ENCODE data around the gene RNF26. TPM values are rescaled to one million over a fixed set of nuclear protein-coding genes. Genes with fewer than 3 reads are reported as not detected.

RNF26 gene
- total and polyA plus RNA-seq, 2 of the 13 experiments (the other 11 are each of a cell fraction or from before 2014, with no cell fraction given) = 11.9 to 26.3 TPM

DNA sequence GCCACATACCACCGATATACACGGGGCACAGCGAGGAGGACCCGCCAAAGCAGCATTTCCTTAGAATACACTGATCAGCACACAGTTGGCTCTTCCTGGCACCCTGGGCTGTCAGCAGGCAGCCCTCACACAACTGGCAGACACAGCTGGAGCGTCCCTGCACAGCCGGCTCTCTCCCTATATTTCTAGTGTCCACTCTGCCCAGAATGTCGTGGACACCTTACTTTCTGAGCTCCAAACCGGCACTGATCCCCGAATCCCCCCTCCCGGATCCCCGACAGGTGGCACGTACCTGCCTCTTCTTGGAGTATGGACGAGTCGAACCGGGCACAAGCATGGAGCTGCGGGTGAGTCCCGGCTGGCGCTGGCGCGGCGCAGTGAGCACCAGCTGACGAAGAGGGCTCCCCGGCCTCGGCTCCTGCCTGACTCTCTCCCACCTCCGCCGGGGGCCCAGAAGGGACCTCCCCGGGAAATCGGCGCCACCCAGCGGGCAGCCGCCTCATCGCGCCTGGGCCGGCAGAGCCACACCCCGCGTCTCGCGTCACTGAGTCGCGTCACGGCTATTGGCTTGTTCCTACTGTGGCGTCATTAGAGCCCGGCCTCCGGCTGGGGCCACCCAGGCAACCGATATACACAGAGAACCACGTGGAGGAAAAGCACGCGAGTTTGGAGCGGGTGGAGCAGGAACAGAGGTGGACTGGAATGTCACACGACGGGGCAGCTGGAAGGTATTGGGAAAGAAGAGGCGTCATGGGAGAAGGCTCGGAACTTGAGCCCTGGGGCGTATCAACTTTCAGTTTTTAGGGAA, 47.1 kb downstream of the RNF26 start, which contains the start of gene USP2 (continued):
- peak; percentile 56; the same call in 1 of the 2 replicates for TF ChIP-seq ZNF503 (CRISPR knock-in tag; IDR thresholded peaks at IDR 0.05)
- 0 out of 2 replicates have a peak, but pooled peaks have one; percentile 60 for TF ChIP-seq GLI4 (CRISPR knock-in tag; IDR thresholded peaks at IDR 0.05; ENCODE audit: borderline replicate concordance)
- peak; percentile 67 for TF ChIP-seq SALL2 (CRISPR knock-in tag; IDR thresholded peaks at IDR 0.05)
- 0 out of 2 replicates have a peak, but pooled peaks have one; percentile 41 for TF ChIP-seq ZNF335 (CRISPR knock-in tag; IDR thresholded peaks at IDR 0.05)
- TF ChIP-seq NFKB2 (CRISPR knock-in tag; IDR thresholded peaks at IDR 0.05; ENCODE audit: borderline replicate concordance) = peak; percentile 47; the same call in 1 of the 2 replicates
- no peak for TF ChIP-seq ZNF468 (CRISPR knock-in tag; IDR thresholded peaks at IDR 0.05)
- 0 out of 2 replicates have a peak, but pooled peaks have one; percentile 14 for TF ChIP-seq E2F2 (CRISPR knock-in tag; IDR thresholded peaks at IDR 0.05; ENCODE audit: borderline replicate concordance)
- TF ChIP-seq ZBTB38 (CRISPR knock-in tag; IDR thresholded peaks at IDR 0.05) = no peak; the same call in 1 of the 2 replicates
- TF ChIP-seq ZIK1 (CRISPR knock-in tag; IDR thresholded peaks at IDR 0.05; ENCODE audit: borderline replicate concordance, low read depth) = no peak
- TF ChIP-seq HMG20B (CRISPR knock-in tag; conservative IDR thresholded peaks at IDR 0.05) = peak; percentile 72; the same call in 1 of the 2 replicates
- TF ChIP-seq, protein P1, sequence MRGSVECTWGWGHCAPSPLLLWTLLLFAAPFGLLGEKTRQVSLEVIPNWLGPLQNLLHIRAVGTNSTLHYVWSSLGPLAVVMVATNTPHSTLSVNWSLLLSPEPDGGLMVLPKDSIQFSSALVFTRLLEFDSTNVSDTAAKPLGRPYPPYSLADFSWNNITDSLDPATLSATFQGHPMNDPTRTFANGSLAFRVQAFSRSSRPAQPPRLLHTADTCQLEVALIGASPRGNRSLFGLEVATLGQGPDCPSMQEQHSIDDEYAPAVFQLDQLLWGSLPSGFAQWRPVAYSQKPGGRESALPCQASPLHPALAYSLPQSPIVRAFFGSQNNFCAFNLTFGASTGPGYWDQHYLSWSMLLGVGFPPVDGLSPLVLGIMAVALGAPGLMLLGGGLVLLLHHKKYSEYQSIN (CRISPR knock-in tag; IDR thresholded peaks at IDR 0.05; ENCODE audit: borderline replicate concordance) = no peak
- TF ChIP-seq JUND (CRISPR knock-in tag; IDR thresholded peaks at IDR 0.05) = no peak
- 0 out of 2 replicates have a peak, but pooled peaks have one; percentile 30 for TF ChIP-seq BRD4 (CRISPR knock-in tag; IDR thresholded peaks at IDR 0.05)
- no peak; the same call in 1 of the 2 replicates for TF ChIP-seq ZNF761 (CRISPR knock-in tag; conservative IDR thresholded peaks at IDR 0.05)
- TF ChIP-seq ZNF407 (CRISPR knock-in tag; IDR thresholded peaks at IDR 0.05; ENCODE audit: not compliant biosample characterization) = no peak
